ENCODE results near the gene KMT2E.

Gene KMT2E

GRCh38 chr7:105009667-105010503 lies 4.1 kb upstream of the KMT2E start:
- TF ChIP-seq CTCF (conservative IDR thresholded peaks at IDR 0.05; ENCODE audit: control insufficient read depth, insufficient read depth, low read depth, low read length): no peak
- peak overlapping the region; percentile 94 for H3K4me3 ChIP-seq (ENCODE audit: control insufficient read depth, low read depth, low read length)
- no peak for DNase-seq (ENCODE audit: low read depth)

- no peak for DNase-seq (ENCODE audit: low read depth)
- TF ChIP-seq CTCF (conservative IDR thresholded peaks at IDR 0.05; ENCODE audit: control insufficient read depth, insufficient read depth, low read depth, low read length): no peak
These were observed 3.4 kb upstream of the KMT2E start for GRCh38 chr7:105010504-105011130.

GRCh38 chr7:105011141-105011830 lies 2.7 kb upstream of the KMT2E start:
- DNase-seq (ENCODE audit: low read depth): peak; percentile 42
- no peak for TF ChIP-seq CTCF (conservative IDR thresholded peaks at IDR 0.05; ENCODE audit: control insufficient read depth, insufficient read depth, low read depth, low read length)

More at GRCh38 chr7:105010504-105011130, 3.4 kb upstream of the KMT2E start:
- H3K4me3 ChIP-seq (ENCODE audit: control insufficient read depth, low read depth, low read length): peak overlapping the region; percentile 94

GRCh38 chr7:105011831-105012502 lies 2.0 kb upstream of the KMT2E start:
- peak overlapping the region; percentile 94 for H3K4me3 ChIP-seq (ENCODE audit: control insufficient read depth, low read depth, low read length)
- DNase-seq (ENCODE audit: low read depth): no peak
- TF ChIP-seq CTCF (conservative IDR thresholded peaks at IDR 0.05; ENCODE audit: control insufficient read depth, insufficient read depth, low read depth, low read length): no peak

More at GRCh38 chr7:105011141-105011830, 2.7 kb upstream of the KMT2E start:
- H3K4me3 ChIP-seq (ENCODE audit: control insufficient read depth, low read depth, low read length): peak overlapping the region; percentile 94

GRCh38 chr7:105012503-105013220 lies 1.3 kb upstream of the KMT2E start:
- TF ChIP-seq CTCF (conservative IDR thresholded peaks at IDR 0.05; ENCODE audit: control insufficient read depth, insufficient read depth, low read depth, low read length): no peak
- DNase-seq (ENCODE audit: low read depth): peak; percentile 97
- peak overlapping the region; percentile 94 for H3K4me3 ChIP-seq (ENCODE audit: control insufficient read depth, low read depth, low read length)

All from fibroblast of mammary gland (primary cell).